ENCODE results near the gene OPA1. TPM values are rescaled to one million over a fixed set of nuclear protein-coding genes. Genes with fewer than 3 reads are reported as not detected.

Gene OPA1
- total and polyA plus RNA-seq, 2 of the 8 experiments (the other 6 are each of a cell fraction or from before 2014, with no cell fraction given), result 20.3 to 109 TPM

GRCh38 chr3:193681631-193682030 lies 88.6 kb downstream of the OPA1 start:
- H3K23ac ChIP-seq (ENCODE audit: insufficient read length), result no peak overlapping the region
- DNase-seq (ENCODE audit: low read depth in 1 of 2, low spot score in 2 of 2) (no peak), FAIRE-seq (no peak)
- H4K20me1 ChIP-seq (replicated peaks in 1 of 2; ENCODE audit: control insufficient read depth in 1 of 2, insufficient read depth in 2 of 2, low read length in 2 of 2), result no peaks in the 10 kb centered on the region
- H3K4me3 ChIP-seq (ENCODE audit: extremely low read depth in 1 of 4, insufficient read depth in 2 of 4, low read depth in 3 of 4, low read length in 4 of 4), result no peak overlapping the region
- H2BK15ac ChIP-seq (ENCODE audit: low read length), result no peak overlapping the region
- no peak overlapping the region for H3K9ac ChIP-seq (replicated peaks in 1 of 4; ENCODE audit: extremely low read depth in 1 of 4, low read depth in 3 of 4, low read length in 3 of 4)
- no peak overlapping the region for H2BK5ac ChIP-seq (ENCODE audit: low read depth, low read length)
- no peak overlapping the region for H3K56ac ChIP-seq (replicated peaks; ENCODE audit: insufficient read length, low read depth, low read length)
- no peak overlapping the region for H3K27ac ChIP-seq (ENCODE audit: low read depth, low read length)
- no peaks in the 10 kb centered on the region for H3K4me1 ChIP-seq (replicated peaks in 1 of 4; ENCODE audit: control insufficient read depth in 3 of 4, insufficient read depth in 4 of 4, low read length in 3 of 4)
- no peaks in the 10 kb centered on the region for H3K79me2 ChIP-seq (ENCODE audit: control insufficient read depth in 1 of 2, insufficient read depth in 2 of 2, low read length in 2 of 2)
- H2BK120ac ChIP-seq (replicated peaks; ENCODE audit: low read depth, low read length), result no peak overlapping the region
- H4K91ac ChIP-seq (replicated peaks; ENCODE audit: insufficient read length, low read length), result no peak overlapping the region
- peaks cover 0 to 4% (median 2%) of the 10 kb centered on the region in 4 experiments; a peak in 2 of 8 replicates for H3K36me3 ChIP-seq (ENCODE audit: control insufficient read depth in 2 of 4, insufficient read depth in 4 of 4, low read length in 3 of 4)
- no peak overlapping the region for H2AK5ac ChIP-seq (ENCODE audit: low read depth, low read length)
- no peaks in the 10 kb centered on the region for H3K79me1 ChIP-seq (ENCODE audit: low read depth, low read length)
- no peak overlapping the region for H4K5ac ChIP-seq (ENCODE audit: insufficient read length, low read depth, low read length)
- H2BK12ac ChIP-seq (ENCODE audit: low read depth, low read length), result no peak overlapping the region
- ChIA-PET CTCF (ENCODE audit: partially characterized antibody) (no interaction called here), POLR2A (ENCODE audit: partially characterized antibody) (no interaction called here)
- no peak overlapping the region for H3K4ac ChIP-seq (replicated peaks; ENCODE audit: insufficient read length, low read depth, low read length)
- no peak overlapping the region for H4K8ac ChIP-seq (ENCODE audit: extremely low read depth, insufficient read depth, low read length)
- no peaks in the 10 kb centered on the region for H3K23me2 ChIP-seq (ENCODE audit: low read depth, low read length)
- no peak overlapping the region for H2BK20ac ChIP-seq (ENCODE audit: low read length)
- H3K27me3 ChIP-seq (replicated peaks in 1 of 4; ENCODE audit: control insufficient read depth in 3 of 4, extremely low read depth in 1 of 4, insufficient read depth in 3 of 4, low read length in 3 of 4), result no peaks in the 10 kb centered on the region
- H3K18ac ChIP-seq (ENCODE audit: extremely low read depth, low read length), result no peak overlapping the region
- H3K14ac ChIP-seq (ENCODE audit: insufficient read length), result no peak overlapping the region
- H3K9me3 ChIP-seq (ENCODE audit: insufficient read depth in 2 of 2, low read depth in 1 of 2, low read length in 1 of 2), result no peaks in the 10 kb centered on the region
- no peak overlapping the region for H3K4me2 ChIP-seq (ENCODE audit: insufficient read depth in 1 of 2, low read depth in 2 of 2, low read length in 2 of 2)
- H2AFZ ChIP-seq (ENCODE audit: low read length), result no peak overlapping the region
- WGBS, 2 experiments (ENCODE audit: extremely low coverage in 1 of 2, insufficient coverage in 1 of 2, insufficient read length in 1 of 2, insufficient replicate concordance in 2 of 2, low coverage in 1 of 2, low lambda C conversion rate in 2 of 2, missing lambda C conversion rate in 1 of 2), result 74% methylated on average over 1 of the region's 1 CpG; no CpG with 5 or more reads in 1 of the 2 experiments
- TF ChIP-seq CEBPB (IDR thresholded peaks at IDR 0.05; ENCODE audit: low read depth, low read length), result no peak
- TF ChIP-seq ATF3 (IDR thresholded peaks at IDR 0.05; ENCODE audit: insufficient read depth, low read depth, low read length), result no peak
- TF ChIP-seq ATF2 (IDR thresholded peaks at IDR 0.05; ENCODE audit: low read length), result no peak
- TF ChIP-seq TBP (IDR thresholded peaks at IDR 0.05; ENCODE audit: low read depth, low read length), result no peak
- no peak for TF ChIP-seq KDM4A (IDR thresholded peaks at IDR 0.05; ENCODE audit: low read depth, low read length, severe bottlenecking)
- no peak for TF ChIP-seq MAFK (IDR thresholded peaks at IDR 0.05; ENCODE audit: low read depth, low read length)
- TF ChIP-seq HDAC6 (IDR thresholded peaks at IDR 0.05; ENCODE audit: low read depth, low read length), result no peak
- no peak for TF ChIP-seq JUND (IDR thresholded peaks at IDR 0.05; ENCODE audit: low read length)
- no peak for TF ChIP-seq SAP30 (IDR thresholded peaks at IDR 0.05; ENCODE audit: insufficient read depth, insufficient replicate concordance, low read length)
- TF ChIP-seq RFX5 (IDR thresholded peaks at IDR 0.05; ENCODE audit: borderline replicate concordance, low read depth, low read length), result no peak
- no peak for TF ChIP-seq EZH2 (IDR thresholded peaks at IDR 0.05; ENCODE audit: low read depth, low read length, severe bottlenecking)
- TF ChIP-seq NANOG (IDR thresholded peaks at IDR 0.05; ENCODE audit: insufficient read depth, low read depth, low read length, poor library complexity, severe bottlenecking), result no peak

Data from H1 (cell line).